NB4 (cell line): ENCODE measurements around the gene TTC13.

Experiments
- CTCF ChIP-seq: IDR thresholded peaks from one replicate; pipeline ENCODE4 v1.5.1; 2012; ENCODE audit warnings: low read depth, low read length
- MAX ChIP-seq: IDR thresholded peaks from 2 replicates; pipeline ENCODE4 v1.6.1; 2011; ENCODE audit warnings: low read depth, low read length

- TF ChIP-seq CTCF = no peak
- no peak for TF ChIP-seq MAX
Observed at GRCh38 chr1:231011360-231011759, 32.7 kb upstream of the TTC13 start.
